Left lung (tissue), 10 donors: ENCODE results near the gene RAD21L1. TPM values are rescaled to one million over a fixed set of nuclear protein-coding genes. Genes with fewer than 3 reads are reported as not detected.

Source experiments
- ATAC-seq: fragments of 200-7000 bp; cut with Tn5 transposase; one replicate; pipeline ENCODE4 v1.9.1; 2020; ENCODE audit warnings: moderate library complexity
- DNase-seq, 4 donors: peaks; one replicate each; pipeline ENCODE4 v3.0.0-alpha.2; 2013 to 2020
- H3K27ac ChIP-seq, 2 donors: fragments of 200-600 bp; sonication (generic) in 1 of 2; one replicate each; pipeline versions ENCODE4 v1.5.0 to v1.8.0; 2020 to 2021
- H3K27me3 ChIP-seq, 2 donors: fragments of 200-600 bp; sonication (generic) in 1 of 2; one replicate each; pipeline versions ENCODE4 v1.5.0 to v1.8.0; 2020 to 2021
- H3K36me3 ChIP-seq, 2 donors: fragments of 200-600 bp; sonication (generic) in 1 of 2; one replicate each; pipeline versions ENCODE4 v1.5.0 to v1.8.0; 2020 to 2021
- H3K4me1 ChIP-seq, 2 donors: fragments of 200-600 bp; one replicate each; pipeline ENCODE4 v1.8.0; 2021
- H3K4me3 ChIP-seq, 2 donors: fragments of 200-600 bp; sonication (generic) in 1 of 2; one replicate each; pipeline versions ENCODE4 v1.5.0 to v1.8.0; 2020 to 2021; ENCODE audit warnings: mild to moderate bottlenecking in 1 of 2
- H3K9me3 ChIP-seq, 2 donors: fragments of 200-600 bp; sonication (generic) in 1 of 2; one replicate each; pipeline versions ENCODE4 v1.5.0 to v1.8.0; 2020 to 2021
- CTCF ChIP-seq, 2 donors: fragments of 200-600 bp; sonication (generic) in 1 of 2; IDR thresholded peaks; one replicate each; pipeline versions ENCODE4 v1.5.0 to v1.8.0; 2021; ENCODE audit warnings: antibody characterized with exemption in 2 of 2
- intact Hi-C, 2 donors: fragments of 100-400 bp; cut with DNase I; formaldehyde crosslinking; loops; one replicate each; pipeline versions ENCODE4 v1.11.2 to v1.14.2; 2022
- polyA plus RNA-seq, 6 donors: library from polyadenylated mRNA; unstranded; fragments of 120-200 nt; gene quantifications; one replicate each; pipeline ENCODE4 v1.2.1, GENCODE V29; 2013; ENCODE audit not compliant: insufficient read length in 6 of 6
- total RNA-seq, 2 donors: library from RNA; stranded (reverse); fragmentation: NEBNext Ultra II Directional; extraction: Animal tissue kit (Norgen Biotek cat#: 25700); gene quantifications; one replicate each; pipeline ENCODE4 v1.2.1, GENCODE V29; 2021
- donor health status: DM: no; HTN: yes; CAD: no.
- donor health status: DM: no; HTN: no; CAD: no.

The RAD21L1 gene
- total and polyA plus RNA-seq, 8 donors, result not detected

DNA sequence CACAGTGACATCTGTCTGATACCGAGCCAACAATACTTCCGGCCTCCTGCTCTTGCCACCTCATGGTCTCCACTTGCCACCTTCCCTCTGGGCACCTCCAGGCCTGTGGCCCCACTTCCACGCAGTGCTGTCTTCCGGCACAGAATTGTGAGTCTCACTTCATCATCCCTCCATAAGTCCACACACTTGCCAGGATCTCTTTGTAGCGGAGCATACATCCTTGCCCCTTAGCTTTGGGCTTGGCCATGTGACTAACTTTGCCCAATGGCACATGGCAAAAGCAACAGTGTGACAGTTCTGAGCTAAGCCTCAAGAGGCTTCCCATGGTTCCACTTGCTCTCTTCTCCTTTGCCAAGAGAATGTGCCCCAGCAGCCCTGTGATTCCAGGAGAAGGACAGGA, 27.1 kb upstream of the RAD21L1 start:
- H3K4me1 ChIP-seq, result no peaks in the 10 kb centered on the region
- TF ChIP-seq CTCF (IDR thresholded peaks at IDR 0.05), result no peak
- intact Hi-C loops, result no loop called here
- no peaks in the 10 kb centered on the region for H3K9me3 ChIP-seq
- no peak overlapping the region for H3K27ac ChIP-seq
- no peak for ATAC-seq
- no peaks in the 10 kb centered on the region for H3K36me3 ChIP-seq
- H3K4me3 ChIP-seq, result no peak overlapping the region
- H3K27me3 ChIP-seq, result no peaks in the 10 kb centered on the region
- no peak for DNase-seq

DNA sequence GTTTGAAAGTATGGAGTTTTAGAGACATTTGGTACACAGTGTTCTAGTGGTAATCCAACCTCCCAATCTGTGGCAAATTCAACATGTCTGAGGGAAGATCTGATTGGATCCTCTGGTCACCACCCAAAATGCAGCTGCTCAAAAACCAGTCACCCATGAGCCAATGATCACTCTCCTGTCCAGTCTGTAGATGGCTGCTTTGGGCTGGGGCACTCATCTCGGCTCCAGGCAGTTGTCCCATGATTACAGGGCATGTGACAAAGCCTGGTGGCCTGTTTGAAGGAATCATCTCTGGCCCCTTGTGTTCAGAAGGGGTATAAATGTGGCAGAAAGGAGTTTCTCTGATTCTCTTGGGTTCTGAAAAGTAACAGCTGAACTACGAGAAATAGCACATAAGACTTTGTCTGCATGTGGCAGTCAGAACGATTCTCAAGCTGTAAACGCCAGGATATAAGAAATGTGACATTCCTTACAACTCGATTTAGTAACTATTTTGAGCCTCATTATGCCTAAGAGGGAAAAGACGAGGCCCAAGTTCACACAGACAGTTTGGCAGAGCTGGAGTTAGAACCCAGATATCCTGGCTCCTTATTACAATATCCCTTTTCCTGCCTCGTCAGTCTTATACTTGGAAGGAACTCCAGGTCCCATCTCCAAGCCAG, 26.5 kb upstream of the RAD21L1 start:
- Histone ChIP-seq H3K4me3 (no peak overlapping the region), H3K36me3 (no peaks in the 10 kb centered on the region), H3K27me3 (no peaks in the 10 kb centered on the region), H3K9me3 (no peaks in the 10 kb centered on the region), H3K4me1 (no peaks in the 10 kb centered on the region), H3K27ac (no peak overlapping the region)
- TF ChIP-seq CTCF (IDR thresholded peaks at IDR 0.05), result no peak
- peak in 1 of 4 donors; percentile 54 for DNase-seq
- ATAC-seq, result no peak
- intact Hi-C loops, result no loop called here

DNA sequence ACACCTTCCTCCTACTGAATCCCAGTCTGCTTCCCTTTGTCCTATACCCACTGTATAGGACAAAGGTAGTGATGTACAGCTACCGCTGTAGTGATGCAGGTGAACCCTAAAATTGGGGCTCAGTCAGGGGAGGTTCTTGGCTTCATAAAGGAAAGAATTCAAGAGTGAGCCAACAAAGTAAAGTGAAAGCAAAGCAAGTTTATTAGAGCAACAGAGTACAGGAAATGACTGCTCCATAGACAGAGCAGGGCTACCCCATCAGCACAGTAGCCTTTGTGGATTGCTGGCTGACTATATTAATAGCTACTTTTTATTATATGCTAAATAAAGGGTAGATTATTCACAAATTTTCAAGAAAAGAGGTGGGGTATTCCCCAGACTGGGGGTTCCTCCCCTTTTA, 25.9 kb upstream of the RAD21L1 start:
- no peaks in the 10 kb centered on the region for H3K9me3 ChIP-seq
- H3K27ac ChIP-seq, result peak overlapping the region in 1 of 2 donors; percentile 53
- H3K27me3 ChIP-seq, result no peaks in the 10 kb centered on the region
- DNase-seq (no peak), ATAC-seq (no peak)
- H3K4me1 ChIP-seq, result no peaks in the 10 kb centered on the region
- no peak overlapping the region for H3K4me3 ChIP-seq
- TF ChIP-seq CTCF (IDR thresholded peaks at IDR 0.05), result no peak
- intact Hi-C loops, result no loop called here
- H3K36me3 ChIP-seq, result no peaks in the 10 kb centered on the region

DNA sequence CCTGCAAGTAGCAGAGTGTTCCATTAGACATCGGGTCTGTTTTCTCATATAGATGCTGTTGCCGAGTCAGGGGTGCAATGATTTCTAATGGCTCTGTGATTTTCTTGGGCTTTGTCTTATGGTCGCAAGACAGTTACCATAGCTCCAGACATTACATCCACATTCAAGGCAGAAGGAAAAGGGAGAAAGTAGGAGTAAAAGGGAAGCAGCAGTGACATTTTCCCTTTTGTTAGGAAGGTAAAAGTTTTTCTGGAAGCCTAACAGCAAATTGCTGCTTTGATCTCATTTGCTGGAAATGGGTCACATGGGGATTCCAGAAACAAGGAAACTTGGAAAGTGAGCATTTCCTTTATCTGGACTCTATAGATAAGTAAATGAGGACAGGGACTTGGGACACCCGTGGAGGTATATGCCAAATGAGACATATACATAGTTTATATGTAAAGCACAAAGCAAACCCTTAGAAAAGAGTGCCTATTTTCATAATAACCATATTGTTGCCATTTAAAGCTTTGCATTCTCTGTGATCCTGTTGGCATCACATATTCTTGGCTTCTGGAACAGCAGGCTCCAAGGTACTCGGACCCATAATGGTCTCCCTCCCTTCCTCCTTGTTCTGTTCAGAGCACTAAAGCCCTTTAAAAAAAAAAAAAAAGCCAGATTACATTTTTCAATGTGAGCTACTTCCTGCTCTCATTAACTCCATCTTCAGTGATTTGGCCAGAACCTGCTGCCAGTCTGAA, 22.9 kb upstream of the RAD21L1 start, which contains the start of gene C20orf202:
TSS of gene C20orf202 (plus strand) at position 693 of the 743 bp plus-strand sequence. CDS start 132 bp downstream, outside the sequence.
- TF ChIP-seq CTCF (IDR thresholded peaks at IDR 0.05), result no peak
- no peaks in the 10 kb centered on the region for H3K27me3 ChIP-seq
- no peaks in the 10 kb centered on the region for H3K4me1 ChIP-seq
- no peak within 1 kb of the TSS for H3K4me3 ChIP-seq
- H3K36me3 ChIP-seq, result no peaks in the 10 kb centered on the region
- intact Hi-C loops, result no loop called here
- H3K27ac ChIP-seq, result peak within 1 kb of the TSS; percentile 20 to 26
- H3K9me3 ChIP-seq, result no peaks in the 10 kb centered on the region
- no peak for ATAC-seq
- no peak for DNase-seq

- H3K4me3 ChIP-seq, result no peak overlapping the region
- no peaks in the 10 kb centered on the region for H3K4me1 ChIP-seq
- H3K36me3 ChIP-seq, result no peaks in the 10 kb centered on the region
- peak overlapping the region in 1 of 2 donors; percentile 20 for H3K27ac ChIP-seq
- no peak for DNase-seq
- TF ChIP-seq CTCF (IDR thresholded peaks at IDR 0.05), result no peak
- H3K27me3 ChIP-seq, result no peaks in the 10 kb centered on the region
- intact Hi-C loops, result no loop called here
- no peak for ATAC-seq
- H3K9me3 ChIP-seq, result no peaks in the 10 kb centered on the region
These were observed 22.2 kb upstream of the RAD21L1 start for GRCh38 chr20:1203630-1204029.
